GM23338 (cell line): ENCODE results near the gene KIAA0040. TPM values are rescaled to one million over a fixed set of nuclear protein-coding genes. Genes with fewer than 3 reads are reported as not detected.

Experiments
- ATAC-seq: fragments of 200-7000 bp; cut with Tn5 transposase; 3 replicates; pipeline ENCODE4 v1.9.1; 2020
- DNase-seq: peaks from one replicate; pipeline ENCODE4 v3.0.0-alpha.2; 2015; ENCODE audit warnings: low spot score
- H2AFZ ChIP-seq: fragments of 200-600 bp; sonication (generic); 2 replicates; pipeline ENCODE4 v1.8.0; 2016; ENCODE audit warnings: antibody characterized with exemption, mild to moderate bottlenecking, moderate library complexity
- H3F3A ChIP-seq: fragments of 200-600 bp; sonication (generic); replicated peaks from 2 replicates; pipeline ENCODE4 v1.8.0; 2017; ENCODE audit warnings: antibody characterized with exemption, mixed run types, low read depth
- H3K27ac ChIP-seq: fragments of 200-600 bp; sonication (generic); 2 replicates; pipeline ENCODE4 v1.6.1; 2016; ENCODE audit warnings: low read depth
- H3K27me3 ChIP-seq: fragments of 200-600 bp; sonication (generic); 2 replicates; pipeline ENCODE4 v1.8.0; 2016; ENCODE audit warnings: mild to moderate bottlenecking, mixed run types, moderate library complexity; ENCODE audit not compliant: insufficient read depth
- H3K36me3 ChIP-seq: fragments of 200-600 bp; sonication (generic); 2 replicates; pipeline ENCODE4 v1.8.0; 2016; ENCODE audit warnings: mild to moderate bottlenecking; ENCODE audit not compliant: insufficient read depth
- H3K4me1 ChIP-seq: fragments of 200-600 bp; sonication (generic); 2 replicates; pipeline ENCODE4 v1.8.0; 2016; ENCODE audit warnings: mild to moderate bottlenecking, moderate library complexity; ENCODE audit not compliant: insufficient read depth
- H3K4me2 ChIP-seq: fragments of 200-600 bp; sonication (generic); 2 replicates; pipeline ENCODE4 v1.7.1; 2017; ENCODE audit warnings: mixed run types
- H3K4me3 ChIP-seq: fragments of 200-600 bp; sonication (generic); 2 replicates; pipeline ENCODE4 v1.6.1; 2016; ENCODE audit warnings: mixed run types
- H3K79me2 ChIP-seq: fragments of 200-600 bp; sonication (generic); replicated peaks from 2 replicates; pipeline ENCODE4 v1.8.0; 2017; ENCODE audit warnings: mild to moderate bottlenecking; ENCODE audit not compliant: insufficient read depth
- H3K9me2 ChIP-seq: fragments of 200-600 bp; sonication (generic); 2 replicates; pipeline ENCODE4 v1.8.0; 2017; ENCODE audit not compliant: insufficient read depth
- H4K20me1 ChIP-seq: fragments of 200-600 bp; sonication (generic); replicated peaks from 2 replicates; pipeline ENCODE4 v1.8.0; 2017; ENCODE audit warnings: mild to moderate bottlenecking; ENCODE audit not compliant: insufficient read depth
- H3K27ac Mint-ChIP-seq: 2 replicates; pipeline ENCODE4 v1.8.0; 2020; ENCODE audit warnings: inconsistent platforms, mild to moderate bottlenecking, moderate library complexity, mixed read lengths
- H3K27me3 Mint-ChIP-seq: 3 replicates; pipeline ENCODE4 v1.8.0; 2022; ENCODE audit warnings: low read depth, mild to moderate bottlenecking, moderate library complexity, mixed read lengths, inconsistent platforms; ENCODE audit not compliant: insufficient read depth, poor library complexity
- H3K36me3 Mint-ChIP-seq: 3 replicates; pipeline ENCODE4 v1.8.0; 2021; ENCODE audit warnings: low read depth, mild to moderate bottlenecking, inconsistent platforms, moderate library complexity, mixed read lengths
- H3K4me1 Mint-ChIP-seq: 3 replicates; pipeline ENCODE4 v1.8.0; 2020; ENCODE audit warnings: mild to moderate bottlenecking, inconsistent platforms, mixed read lengths
- H3K4me3 Mint-ChIP-seq: 3 replicates; pipeline ENCODE4 v1.8.0; 2021; ENCODE audit warnings: moderate library complexity, mild to moderate bottlenecking, inconsistent platforms, mixed read lengths
- H3K9me3 Mint-ChIP-seq: 3 replicates; pipeline ENCODE4 v1.8.0; 2020; ENCODE audit warnings: moderate library complexity, mild to moderate bottlenecking, inconsistent platforms, mixed read lengths
- CREB1 ChIP-seq: fragments of 250-450 bp; sonication (Bioruptor Pico); IDR thresholded peaks from 2 replicates; pipeline ENCODE4 v1.5.0; 2020; ENCODE audit warnings: low read depth, mild to moderate bottlenecking, moderate library complexity
- EZH2phosphoT487 ChIP-seq: fragments of 200-600 bp; sonication (generic); IDR thresholded peaks from one replicate; pipeline ENCODE4 v1.8.1; 2018; ENCODE audit warnings: antibody characterized with exemption; ENCODE audit not compliant: unreplicated experiment
- STAT1 ChIP-seq: IDR thresholded peaks from one replicate; pipeline ENCODE4 v1.6.1; 2016; ENCODE audit warnings: antibody characterized with exemption; ENCODE audit not compliant: unreplicated experiment
- polyA plus RNA-seq: library from polyadenylated mRNA; unstranded; fragments of >200 nt; fragmentation: Nextera tagmentation; extraction: Ambion mirVana; gene quantifications from 2 replicates; pipeline ENCODE4 v1.2.1, GENCODE V29; 2016
- total RNA-seq: library from RNA; depleted of rRNA; stranded (reverse); fragments of >200 nt; shearing (Covaris generic); gene quantifications from 2 replicates; pipeline ENCODE4 v1.2.3, GENCODE V29; 2014
- TF ChIP-seq, protein P1 (sequence below): IDR thresholded peaks from one replicate; pipeline ENCODE4 v1.6.1; 2018; ENCODE audit warnings: antibody characterized with exemption; ENCODE audit not compliant: unreplicated experiment
- TF ChIP-seq, protein P2 (sequence below): fragments of 250-450 bp; sonication (Bioruptor Pico); IDR thresholded peaks from 2 replicates; pipeline ENCODE4 v1.5.0; 2020; ENCODE audit warnings: mild to moderate bottlenecking, moderate library complexity

KIAA0040 gene
- total and polyA plus RNA-seq, 2 experiments from 2014 or later: 7.0 to 11.9 TPM

DNA sequence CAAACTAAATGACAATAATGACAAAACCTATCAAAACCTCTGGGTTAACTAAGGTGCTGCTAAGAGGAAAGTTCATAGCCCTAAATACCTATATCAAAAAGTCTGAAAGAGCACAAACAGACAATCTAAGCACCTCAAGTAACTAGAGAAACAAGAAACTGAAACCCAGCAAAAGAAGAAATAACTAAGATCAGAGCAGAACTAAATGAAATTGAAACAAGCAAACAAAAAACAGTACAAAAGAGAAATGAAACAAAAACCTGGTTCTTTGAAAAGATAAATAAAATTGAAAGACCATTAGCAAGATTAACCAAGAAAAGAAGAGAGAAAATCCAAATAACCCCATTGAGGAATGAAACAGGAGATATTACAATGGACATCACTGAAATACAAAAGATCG, 44.8 kb upstream of the KIAA0040 start:
- Histone ChIP-seq H3K27me3 (no peaks in the 10 kb centered on the region), H3K36me3 (no peaks in the 10 kb centered on the region), H2AFZ (no peak overlapping the region), H3K27ac (no peak overlapping the region), H3K79me2 (no peaks in the 10 kb centered on the region), H3K9me2 (peaks cover 5% of the 10 kb centered on the region; the same call in 1 of the 2 replicates), H3K4me3 (no peak overlapping the region), H4K20me1 (no peaks in the 10 kb centered on the region), H3K4me1 (no peaks in the 10 kb centered on the region), H3F3A (no peaks in the 10 kb centered on the region), H3K4me2 (no peak overlapping the region)
- no peak overlapping the region for H3K27ac Mint-ChIP-seq
- TF ChIP-seq EZH2phosphoT487 (no peak), STAT1 (no peak), CREB1 (CRISPR knock-in tag) (no peak)
- TF ChIP-seq, protein P1, sequence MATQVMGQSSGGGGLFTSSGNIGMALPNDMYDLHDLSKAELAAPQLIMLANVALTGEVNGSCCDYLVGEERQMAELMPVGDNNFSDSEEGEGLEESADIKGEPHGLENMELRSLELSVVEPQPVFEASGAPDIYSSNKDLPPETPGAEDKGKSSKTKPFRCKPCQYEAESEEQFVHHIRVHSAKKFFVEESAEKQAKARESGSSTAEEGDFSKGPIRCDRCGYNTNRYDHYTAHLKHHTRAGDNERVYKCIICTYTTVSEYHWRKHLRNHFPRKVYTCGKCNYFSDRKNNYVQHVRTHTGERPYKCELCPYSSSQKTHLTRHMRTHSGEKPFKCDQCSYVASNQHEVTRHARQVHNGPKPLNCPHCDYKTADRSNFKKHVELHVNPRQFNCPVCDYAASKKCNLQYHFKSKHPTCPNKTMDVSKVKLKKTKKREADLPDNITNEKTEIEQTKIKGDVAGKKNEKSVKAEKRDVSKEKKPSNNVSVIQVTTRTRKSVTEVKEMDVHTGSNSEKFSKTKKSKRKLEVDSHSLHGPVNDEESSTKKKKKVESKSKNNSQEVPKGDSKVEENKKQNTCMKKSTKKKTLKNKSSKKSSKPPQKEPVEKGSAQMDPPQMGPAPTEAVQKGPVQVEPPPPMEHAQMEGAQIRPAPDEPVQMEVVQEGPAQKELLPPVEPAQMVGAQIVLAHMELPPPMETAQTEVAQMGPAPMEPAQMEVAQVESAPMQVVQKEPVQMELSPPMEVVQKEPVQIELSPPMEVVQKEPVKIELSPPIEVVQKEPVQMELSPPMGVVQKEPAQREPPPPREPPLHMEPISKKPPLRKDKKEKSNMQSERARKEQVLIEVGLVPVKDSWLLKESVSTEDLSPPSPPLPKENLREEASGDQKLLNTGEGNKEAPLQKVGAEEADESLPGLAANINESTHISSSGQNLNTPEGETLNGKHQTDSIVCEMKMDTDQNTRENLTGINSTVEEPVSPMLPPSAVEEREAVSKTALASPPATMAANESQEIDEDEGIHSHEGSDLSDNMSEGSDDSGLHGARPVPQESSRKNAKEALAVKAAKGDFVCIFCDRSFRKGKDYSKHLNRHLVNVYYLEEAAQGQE: no peak
- TF ChIP-seq, protein P2, sequence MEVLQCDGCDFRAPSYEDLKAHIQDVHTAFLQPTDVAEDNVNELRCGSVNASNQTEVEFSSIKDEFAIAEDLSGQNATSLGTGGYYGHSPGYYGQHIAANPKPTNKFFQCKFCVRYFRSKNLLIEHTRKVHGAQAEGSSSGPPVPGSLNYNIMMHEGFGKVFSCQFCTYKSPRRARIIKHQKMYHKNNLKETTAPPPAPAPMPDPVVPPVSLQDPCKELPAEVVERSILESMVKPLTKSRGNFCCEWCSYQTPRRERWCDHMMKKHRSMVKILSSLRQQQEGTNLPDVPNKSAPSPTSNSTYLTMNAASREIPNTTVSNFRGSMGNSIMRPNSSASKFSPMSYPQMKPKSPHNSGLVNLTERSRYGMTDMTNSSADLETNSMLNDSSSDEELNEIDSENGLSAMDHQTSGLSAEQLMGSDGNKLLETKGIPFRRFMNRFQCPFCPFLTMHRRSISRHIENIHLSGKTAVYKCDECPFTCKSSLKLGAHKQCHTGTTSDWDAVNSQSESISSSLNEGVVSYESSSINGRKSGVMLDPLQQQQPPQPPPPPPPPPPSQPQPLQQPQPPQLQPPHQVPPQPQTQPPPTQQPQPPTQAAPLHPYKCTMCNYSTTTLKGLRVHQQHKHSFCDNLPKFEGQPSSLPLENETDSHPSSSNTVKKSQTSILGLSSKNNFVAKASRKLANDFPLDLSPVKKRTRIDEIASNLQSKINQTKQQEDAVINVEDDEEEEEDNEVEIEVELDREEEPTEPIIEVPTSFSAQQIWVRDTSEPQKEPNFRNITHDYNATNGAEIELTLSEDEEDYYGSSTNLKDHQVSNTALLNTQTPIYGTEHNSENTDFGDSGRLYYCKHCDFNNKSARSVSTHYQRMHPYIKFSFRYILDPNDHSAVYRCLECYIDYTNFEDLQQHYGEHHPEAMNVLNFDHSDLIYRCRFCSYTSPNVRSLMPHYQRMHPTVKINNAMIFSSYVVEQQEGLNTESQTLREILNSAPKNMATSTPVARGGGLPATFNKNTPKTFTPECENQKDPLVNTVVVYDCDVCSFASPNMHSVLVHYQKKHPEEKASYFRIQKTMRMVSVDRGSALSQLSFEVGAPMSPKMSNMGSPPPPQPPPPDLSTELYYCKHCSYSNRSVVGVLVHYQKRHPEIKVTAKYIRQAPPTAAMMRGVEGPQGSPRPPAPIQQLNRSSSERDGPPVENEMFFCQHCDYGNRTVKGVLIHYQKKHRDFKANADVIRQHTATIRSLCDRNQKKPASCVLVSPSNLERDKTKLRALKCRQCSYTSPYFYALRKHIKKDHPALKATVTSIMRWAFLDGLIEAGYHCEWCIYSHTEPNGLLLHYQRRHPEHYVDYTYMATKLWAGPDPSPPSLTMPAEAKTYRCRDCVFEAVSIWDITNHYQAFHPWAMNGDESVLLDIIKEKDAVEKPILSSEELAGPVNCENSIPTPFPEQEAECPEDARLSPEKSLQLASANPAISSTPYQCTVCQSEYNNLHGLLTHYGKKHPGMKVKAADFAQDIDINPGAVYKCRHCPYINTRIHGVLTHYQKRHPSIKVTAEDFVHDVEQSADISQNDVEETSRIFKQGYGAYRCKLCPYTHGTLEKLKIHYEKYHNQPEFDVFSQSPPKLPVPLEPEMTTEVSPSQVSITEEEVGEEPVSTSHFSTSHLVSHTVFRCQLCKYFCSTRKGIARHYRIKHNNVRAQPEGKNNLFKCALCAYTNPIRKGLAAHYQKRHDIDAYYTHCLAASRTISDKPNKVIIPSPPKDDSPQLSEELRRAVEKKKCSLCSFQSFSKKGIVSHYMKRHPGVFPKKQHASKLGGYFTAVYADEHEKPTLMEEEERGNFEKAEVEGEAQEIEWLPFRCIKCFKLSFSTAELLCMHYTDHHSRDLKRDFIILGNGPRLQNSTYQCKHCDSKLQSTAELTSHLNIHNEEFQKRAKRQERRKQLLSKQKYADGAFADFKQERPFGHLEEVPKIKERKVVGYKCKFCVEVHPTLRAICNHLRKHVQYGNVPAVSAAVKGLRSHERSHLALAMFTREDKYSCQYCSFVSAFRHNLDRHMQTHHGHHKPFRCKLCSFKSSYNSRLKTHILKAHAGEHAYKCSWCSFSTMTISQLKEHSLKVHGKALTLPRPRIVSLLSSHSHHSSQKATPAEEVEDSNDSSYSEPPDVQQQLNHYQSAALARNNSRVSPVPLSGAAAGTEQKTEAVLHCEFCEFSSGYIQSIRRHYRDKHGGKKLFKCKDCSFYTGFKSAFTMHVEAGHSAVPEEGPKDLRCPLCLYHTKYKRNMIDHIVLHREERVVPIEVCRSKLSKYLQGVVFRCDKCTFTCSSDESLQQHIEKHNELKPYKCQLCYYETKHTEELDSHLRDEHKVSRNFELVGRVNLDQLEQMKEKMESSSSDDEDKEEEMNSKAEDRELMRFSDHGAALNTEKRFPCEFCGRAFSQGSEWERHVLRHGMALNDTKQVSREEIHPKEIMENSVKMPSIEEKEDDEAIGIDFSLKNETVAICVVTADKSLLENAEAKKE (CRISPR knock-in tag): no peak
- no peak for DNase-seq
- H3K27me3 Mint-ChIP-seq: peaks cover 1% of the 10 kb centered on the region
- peaks cover 3% of the 10 kb centered on the region; the same call in 2 of the 3 replicates for H3K4me1 Mint-ChIP-seq
- no peak overlapping the region for H3K4me3 Mint-ChIP-seq
- no peak for ATAC-seq
- peaks cover 2% of the 10 kb centered on the region; the same call in 2 of the 3 replicates for H3K9me3 Mint-ChIP-seq
- H3K36me3 Mint-ChIP-seq: no peaks in the 10 kb centered on the region
